SU-DHL-6 (cell line): Measurements from ENCODE around the gene SUMF1.

ENCODE experiments used
- CTCF ChIP-seq: fragments of 200-600 bp; sonication (generic); IDR thresholded peaks from one replicate; pipeline ENCODE4 v1.5.1; 2017; ENCODE audit warnings: antibody characterized with exemption, mild to moderate bottlenecking, low read length, moderate library complexity; ENCODE audit not compliant: insufficient read depth, poor library complexity, severe bottlenecking
- EZH2phosphoT487 ChIP-seq: fragments of 200-600 bp; sonication (generic), shearing (Covaris generic); conservative IDR thresholded peaks from 2 replicates; pipeline ENCODE4 v1.6.1; 2018; ENCODE audit warnings: mild to moderate bottlenecking, antibody characterized with exemption, low read length, moderate library complexity, mixed read lengths

DNA sequence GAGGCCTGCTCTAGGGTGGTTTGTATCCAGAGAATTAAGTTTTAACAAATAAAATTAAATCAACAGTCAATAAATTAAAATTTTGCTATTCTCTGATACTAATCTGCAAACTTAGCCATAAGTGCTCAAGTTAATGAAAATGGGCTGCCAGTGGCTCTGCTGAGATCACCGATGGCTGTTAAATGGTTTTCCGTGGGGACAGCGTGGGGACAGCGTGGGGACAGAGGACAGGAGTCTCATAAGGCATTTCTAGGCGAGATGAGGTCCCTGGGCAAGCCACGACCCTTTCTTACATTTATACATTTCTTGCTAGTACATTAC lies 110.9 kb downstream of the SUMF1 start:
- TF ChIP-seq CTCF (no peak), EZH2phosphoT487 (no peak)
